Hematopoietic multipotent progenitor cell (in vitro differentiated cells): ENCODE data around the gene FGFR3. TPM values are rescaled to one million over a fixed set of nuclear protein-coding genes. Genes with fewer than 3 reads are reported as not detected.
"Not testable (repeated sequence)": the region's sequence is repeated elsewhere in the genome, so short reads cannot be mapped to it uniquely, and the experiment has no call there.

Experiments used
- DNase-seq, 3 donors: peaks; one replicate each; pipeline ENCODE4 v3.0.0-alpha.2; 2011 to 2015; ENCODE audit warnings: low read depth in 2 of 3, low spot score in 2 of 3
- total RNA-seq: library from RNA; depleted of rRNA; stranded (reverse); fragments of >200 nt; gene quantifications from one replicate; pipeline ENCODE4 v1.2.3, GENCODE V29; 2012

The FGFR3 gene
- total RNA-seq, 1 donor, result 0.54 TPM

DNA sequence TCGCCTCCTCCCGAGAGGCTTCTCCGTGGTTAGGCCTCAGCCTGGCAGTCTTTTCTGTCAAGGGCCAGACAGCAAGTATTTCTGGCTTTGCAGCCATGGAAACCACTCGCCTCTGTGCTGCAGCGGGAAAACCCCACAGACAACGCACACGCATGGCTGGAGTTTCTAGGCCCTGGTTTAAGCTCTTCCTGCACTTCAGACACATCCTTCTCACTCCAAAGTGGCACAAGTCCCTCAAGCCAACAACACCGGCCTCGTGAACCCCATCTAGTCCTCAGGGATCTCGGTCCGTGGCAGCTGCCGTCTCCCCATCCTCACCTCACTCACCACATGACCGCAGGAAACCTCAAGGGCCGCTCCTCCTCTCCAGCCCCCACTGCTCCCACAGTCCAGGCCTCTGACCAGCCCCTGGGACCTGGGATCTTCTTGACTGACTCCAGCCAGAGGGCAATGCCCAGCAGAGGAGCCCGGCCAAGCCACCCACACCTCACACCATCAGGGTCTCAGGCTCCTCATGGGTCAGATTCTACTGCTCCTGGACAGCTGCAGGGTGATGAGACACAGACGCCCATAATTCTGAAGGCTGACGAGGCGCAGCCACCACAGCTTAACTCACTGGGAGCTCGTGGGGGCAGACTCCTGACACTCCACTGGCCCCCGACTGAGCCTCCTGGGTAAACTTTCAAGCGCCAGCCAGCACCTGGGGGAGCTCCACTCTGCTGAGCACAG is 41.1 kb downstream of the FGFR3 start:
- no peak for DNase-seq

GRCh38 chr4:1835836-1836235 is 42.7 kb downstream of the FGFR3 start:
- DNase-seq, result not testable (repeated sequence)

GRCh38 chr4:1836650-1837049 is 43.6 kb downstream of the FGFR3 start:
- DNase-seq, result no peak

GRCh38 chr4:1837069-1837468 is 44.0 kb downstream of the FGFR3 start:
- no peak for DNase-seq

DNA sequence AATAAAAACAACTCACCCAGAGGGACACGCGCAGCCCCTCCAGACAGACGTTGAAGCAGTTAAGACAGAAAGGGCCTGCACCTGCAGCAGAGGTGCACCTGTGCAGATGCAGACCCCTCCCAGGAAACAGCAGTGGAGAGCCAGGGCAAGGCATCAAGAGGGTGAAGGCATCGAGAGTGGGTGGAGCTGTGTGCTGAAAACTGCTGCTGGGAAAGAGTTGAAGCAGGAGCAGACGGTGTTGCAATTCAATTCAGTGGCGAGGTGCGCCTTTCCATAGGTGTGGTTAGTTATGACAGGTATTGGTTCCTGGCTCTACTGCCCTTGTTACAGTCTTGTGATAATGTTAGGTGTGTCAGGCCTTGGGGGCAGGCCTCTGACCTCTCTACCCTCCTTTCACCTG is 46.2 kb downstream of the FGFR3 start:
- no peak for DNase-seq

DNA sequence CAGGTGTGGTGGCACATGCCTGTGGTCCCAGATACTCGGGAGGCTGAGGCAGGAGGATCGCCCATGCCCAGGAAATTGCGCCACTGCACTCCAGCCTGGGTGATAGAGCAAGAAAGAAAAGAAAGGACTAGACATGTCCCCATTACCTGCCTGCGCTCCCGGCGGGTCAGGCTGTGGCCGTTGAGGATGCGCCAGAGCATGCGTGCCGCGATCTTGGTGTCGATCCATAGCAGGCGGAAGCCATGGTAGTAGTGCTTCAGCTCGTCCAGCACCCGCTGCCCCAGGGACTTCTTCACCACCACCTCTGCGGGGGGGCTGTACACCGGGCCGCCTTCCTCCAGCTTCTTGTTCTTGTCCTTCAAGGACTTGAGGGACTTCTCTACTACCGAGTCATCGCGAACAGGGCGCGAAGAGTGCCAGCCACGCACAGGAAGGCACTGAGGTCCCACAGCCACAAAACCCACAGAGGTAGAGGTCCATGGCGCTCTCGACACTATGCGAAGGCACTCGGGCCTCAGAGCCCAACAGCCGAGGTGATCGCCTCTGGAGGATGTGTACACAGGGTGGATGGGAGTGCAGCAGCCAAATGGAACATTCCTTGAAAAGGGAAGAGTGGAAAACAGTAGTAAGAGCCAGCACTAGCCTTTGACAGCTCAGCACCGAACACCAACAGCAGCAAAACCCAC is 48.3 kb downstream of the FGFR3 start:
- DNase-seq, result no peak

GRCh38 chr4:1841887-1842210 is 48.8 kb downstream of the FGFR3 start:
- no peak for DNase-seq

GRCh38 chr4:1842339-1842895 is 49.3 kb downstream of the FGFR3 start:
- DNase-seq, result no peak

DNA sequence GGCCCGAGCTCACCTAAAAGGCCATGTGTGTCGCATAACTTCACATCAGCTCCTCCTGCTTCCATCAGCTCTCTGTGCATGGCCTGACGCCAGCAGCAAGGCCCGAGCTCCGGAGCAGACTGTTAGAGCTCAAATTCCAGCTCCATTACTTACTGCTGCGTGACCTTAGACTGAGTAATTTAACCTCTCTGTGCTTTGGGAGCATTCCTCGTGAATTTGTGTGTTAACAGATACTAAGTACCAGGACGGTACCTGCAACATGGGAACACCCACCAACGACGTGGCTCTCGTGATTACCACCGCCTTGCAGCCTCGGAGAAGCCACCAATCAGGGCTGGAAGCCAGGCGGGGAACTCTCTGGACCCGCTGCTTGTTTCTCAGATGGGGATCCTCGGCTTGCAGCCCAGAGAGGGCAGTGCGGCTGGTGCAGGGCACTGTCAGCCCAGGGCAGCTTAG is 49.9 kb downstream of the FGFR3 start:
- DNase-seq, result no peak

DNA sequence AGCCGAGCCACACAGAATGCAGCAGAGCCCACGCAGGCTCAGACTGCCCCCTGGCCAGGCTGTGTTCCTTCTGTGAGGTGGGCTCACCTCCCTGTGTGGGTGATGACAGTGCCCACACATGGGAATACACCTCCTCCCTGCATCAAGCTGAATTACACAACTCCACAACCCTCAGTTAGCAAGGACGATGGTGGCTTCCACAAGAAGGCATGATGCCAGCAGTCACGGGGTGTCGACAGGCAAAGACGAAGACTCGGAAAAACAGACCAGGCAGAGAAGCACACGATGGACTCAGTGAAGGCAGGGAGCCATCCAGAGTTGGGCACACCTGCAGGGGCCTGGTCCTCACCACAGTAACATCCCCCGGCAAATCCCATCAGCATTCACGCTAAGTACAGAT is 50.8 kb downstream of the FGFR3 start:
- DNase-seq, result no peak

GRCh38 chr4:1844618-1845017 is 51.5 kb downstream of the FGFR3 start:
- not testable (repeated sequence) for DNase-seq

GRCh38 chr4:1846580-1846979 is 53.5 kb downstream of the FGFR3 start:
- DNase-seq, result no peak

DNA sequence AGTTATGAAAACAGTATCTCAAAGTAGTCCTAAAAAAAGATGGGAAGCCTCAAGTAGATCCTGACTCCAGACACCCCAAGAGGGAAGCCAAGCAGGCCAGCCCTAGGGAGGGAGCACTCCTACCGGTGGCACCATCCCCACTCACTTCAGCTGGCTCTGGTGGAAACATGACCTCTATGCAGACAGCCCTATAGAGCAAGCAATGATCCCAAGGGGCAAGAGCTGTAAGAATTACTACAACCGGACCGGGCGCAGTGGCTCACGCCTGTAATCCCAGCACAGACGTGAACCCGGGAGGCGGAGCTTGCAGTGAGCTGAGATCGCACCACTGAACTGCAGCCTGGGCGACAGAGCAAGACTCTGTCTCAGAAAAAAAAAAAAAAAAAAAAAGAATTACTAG is 57.2 kb downstream of the FGFR3 start:
- DNase-seq, result no peak

DNA sequence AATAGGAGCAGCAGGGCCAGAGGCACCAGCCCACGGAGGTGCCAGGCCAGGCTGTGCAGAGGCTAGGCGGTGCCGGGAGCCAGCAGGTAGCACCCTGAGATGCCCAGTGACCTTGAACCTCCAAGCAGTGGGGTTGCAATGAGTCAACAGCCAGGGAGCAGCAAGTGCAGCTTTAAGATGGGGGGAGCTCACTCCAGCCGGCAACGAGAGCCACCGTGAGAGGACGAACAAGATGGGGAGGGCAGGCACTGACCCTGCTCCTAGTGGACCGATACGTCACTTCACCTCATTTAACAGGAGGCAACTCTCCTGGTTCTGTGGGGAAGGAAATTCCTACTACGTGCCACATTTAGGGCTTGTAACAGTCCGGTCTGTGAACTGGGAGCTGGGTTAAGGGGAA is 58.1 kb downstream of the FGFR3 start:
- no peak for DNase-seq

DNA sequence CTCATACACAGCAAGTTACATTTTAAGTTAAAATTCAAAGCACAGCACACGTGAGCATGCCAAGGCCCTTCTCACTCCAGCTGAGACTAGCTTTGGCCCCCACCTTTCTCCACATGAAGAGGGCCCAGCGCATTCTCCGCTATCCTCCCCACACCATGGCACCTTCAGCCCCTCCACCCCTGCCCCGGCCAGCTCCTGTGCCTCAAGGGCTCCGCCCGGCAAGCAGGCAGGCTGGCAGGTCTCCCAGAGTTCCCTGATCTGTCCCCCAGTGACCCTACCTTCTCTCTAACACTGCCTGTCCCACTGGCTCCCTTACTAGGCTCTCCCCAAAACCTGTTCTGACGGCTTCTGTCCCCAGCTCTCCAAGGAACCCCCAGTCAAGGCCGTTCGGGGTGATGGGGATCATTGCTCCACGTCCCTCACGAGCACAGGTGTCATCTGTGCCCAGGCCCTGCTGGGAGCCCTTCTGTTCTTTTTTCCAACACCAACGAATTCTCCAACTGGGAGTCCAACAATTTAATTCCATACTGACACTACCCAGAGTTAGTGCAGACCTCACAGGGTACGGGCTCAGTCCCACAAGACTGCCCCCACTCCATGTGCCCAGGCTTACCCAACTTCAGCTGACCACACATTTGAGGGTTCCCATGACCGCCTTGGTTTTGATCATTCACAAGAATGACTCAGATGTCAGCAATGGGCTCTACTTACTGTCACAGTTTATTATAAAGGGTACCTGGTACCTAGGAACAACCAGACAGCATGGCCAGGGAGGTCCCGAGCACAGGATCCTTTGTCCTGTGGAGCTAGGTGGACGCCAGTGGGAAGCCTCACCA is 58.7 kb downstream of the FGFR3 start:
- no peak for DNase-seq

DNA sequence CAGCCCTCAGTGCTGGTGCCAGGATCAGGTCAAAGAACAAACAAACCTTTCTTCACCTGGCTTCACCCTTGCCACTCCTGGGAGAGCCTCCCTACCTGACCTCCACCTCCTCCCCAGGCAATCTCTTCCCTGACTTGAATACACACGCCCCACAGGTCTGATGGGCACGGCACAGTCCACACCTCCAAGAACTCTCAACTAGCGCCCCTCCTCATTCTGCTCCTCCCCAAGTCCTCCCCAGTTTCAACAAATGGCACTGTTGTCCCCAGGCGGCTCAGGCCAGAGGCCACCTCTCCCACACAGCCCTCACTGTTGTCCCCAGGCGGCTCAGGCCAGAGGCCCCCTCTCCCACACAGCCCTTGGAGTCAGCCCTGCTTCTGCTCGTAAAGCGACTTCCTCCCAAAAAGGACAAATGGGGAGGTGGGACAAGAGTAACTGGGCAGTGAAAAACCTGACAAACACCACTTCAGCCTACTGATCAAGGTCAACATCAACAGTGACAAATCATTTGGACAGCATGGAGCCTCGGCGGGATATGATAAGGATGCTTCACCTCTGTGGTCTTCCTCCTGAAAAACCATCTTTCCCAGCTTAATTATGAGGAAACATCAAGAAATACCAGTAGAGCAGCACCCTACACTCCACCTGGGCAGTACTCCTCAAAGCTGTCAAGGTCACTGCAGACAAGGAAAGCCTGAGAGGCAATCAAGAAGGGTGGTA is 60.0 kb downstream of the FGFR3 start:
- DNase-seq, result no peak

DNA sequence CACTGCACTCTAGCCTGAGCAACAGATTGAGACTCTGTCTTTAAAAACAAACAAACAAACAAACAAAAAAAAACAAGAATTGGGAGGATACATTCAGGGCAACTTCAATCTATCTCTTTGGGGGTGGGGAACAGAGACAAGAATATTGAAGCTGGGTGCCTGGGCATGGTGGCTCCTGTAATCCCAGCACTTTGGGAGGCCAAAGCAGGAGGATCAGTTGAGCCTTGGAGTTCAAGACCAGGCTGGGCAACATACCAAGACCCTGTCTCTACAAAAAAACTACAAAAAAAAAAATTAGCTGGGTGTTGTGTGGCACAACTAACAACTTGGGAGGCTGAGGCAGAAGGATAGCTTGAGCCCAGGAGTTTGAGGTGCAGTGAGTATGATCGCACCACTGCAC is 61.7 kb downstream of the FGFR3 start:
- no peak for DNase-seq

DNA sequence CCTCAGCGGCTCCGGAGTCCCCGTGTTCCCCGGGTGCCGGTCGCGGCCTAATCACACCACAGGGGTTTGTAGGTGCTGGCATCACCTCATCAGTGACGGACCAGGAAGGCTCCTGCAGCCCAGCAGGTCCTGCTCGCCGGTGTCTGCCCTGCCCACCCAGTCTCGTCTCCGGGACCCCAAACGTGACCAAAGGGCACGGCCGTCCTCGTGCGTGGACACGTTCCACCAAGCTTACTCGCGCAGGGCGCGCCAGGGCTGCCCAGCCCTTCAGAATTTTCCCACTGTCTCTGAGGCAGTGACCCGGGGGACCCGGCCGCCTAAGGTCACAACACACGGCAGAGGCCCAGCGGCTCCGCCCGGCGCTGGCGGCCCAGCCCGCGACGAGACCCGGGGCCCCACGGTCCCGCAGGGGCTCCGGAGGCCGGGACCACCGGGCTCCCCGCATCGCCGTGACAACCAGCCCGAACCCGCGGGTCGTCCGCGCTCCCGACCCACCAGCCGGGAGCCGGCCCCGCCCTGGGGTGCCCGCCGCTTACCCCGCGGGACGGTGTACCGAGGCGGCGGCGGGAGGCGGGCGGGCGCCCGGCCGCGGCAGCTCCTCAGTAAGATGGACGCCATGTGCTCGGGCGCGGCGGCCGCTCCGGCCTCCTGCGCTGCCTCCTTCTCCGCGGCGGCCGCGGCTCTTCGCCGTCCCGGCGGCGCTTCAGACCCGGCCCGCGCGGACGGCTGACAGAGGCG is 62.4 kb downstream of the FGFR3 start:
- no peak for DNase-seq

- DNase-seq, result peak; percentile 81 to 94 (median 91)
Measured at GRCh38 chr4:1856071-1856942, 63.2 kb downstream of the FGFR3 start, which contains the start of gene LETM1. Gene LETM1 (minus strand): TSS chr4:1856156. CDS start chr4:1855950, 206 bp downstream.
